ENCODE results near the gene PARP3.
A peak's percentile ranks its signal among the peaks of the same experiment; 100 is the strongest.

The PARP3 gene

DNA sequence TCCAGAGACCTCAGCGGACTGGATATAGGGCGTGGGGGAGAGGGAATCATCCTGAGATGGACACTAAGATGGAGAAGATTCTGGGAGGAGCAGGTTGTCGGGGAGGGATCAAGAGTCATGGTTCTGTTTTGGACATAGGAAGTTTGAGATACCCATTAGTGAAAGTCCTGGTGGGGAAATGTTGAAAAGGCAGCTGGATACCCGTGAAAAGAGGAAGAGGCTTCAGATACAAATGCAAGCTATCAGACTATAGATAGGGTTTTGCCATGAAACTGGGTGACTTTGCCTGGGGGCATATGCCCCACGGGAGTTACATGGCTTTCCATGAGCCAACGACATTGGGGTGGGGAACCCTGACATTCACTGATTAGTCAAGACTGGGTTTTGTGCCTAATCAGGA is 11.9 kb downstream of the PARP3 start:
- Histone ChIP-seq H4K20me1 (peaks cover 0 to 32% (median 18%) of the 10 kb centered on the region in 11 experiments; a peak in 15 of 22 replicates), H3K9ac (no peak overlapping the region), H3K36me3 (peaks cover 0 to 24% (median 19%) of the 10 kb centered on the region in 11 experiments; a peak in 21 of 22 replicates), H3K4me3 (no peak overlapping the region), H3K4me2 (peak overlapping the region in 9 of 11 experiments; percentile 11 to 82 (median 22); a peak in 12 of 22 replicates), H3K9me3 (replicated peaks in 1 of 11) (no peaks in the 10 kb centered on the region), H3K27me3 (peaks cover 31 to 47% (median 43%) of the 10 kb centered on the region in 11 experiments), H3K27ac (no peak overlapping the region), H3K4me1 (peaks cover 20 to 48% (median 39%) of the 10 kb centered on the region in 10 experiments)
- no peak for TF ChIP-seq Cebpa-rat (IDR thresholded peaks at IDR 0.05)

DNA sequence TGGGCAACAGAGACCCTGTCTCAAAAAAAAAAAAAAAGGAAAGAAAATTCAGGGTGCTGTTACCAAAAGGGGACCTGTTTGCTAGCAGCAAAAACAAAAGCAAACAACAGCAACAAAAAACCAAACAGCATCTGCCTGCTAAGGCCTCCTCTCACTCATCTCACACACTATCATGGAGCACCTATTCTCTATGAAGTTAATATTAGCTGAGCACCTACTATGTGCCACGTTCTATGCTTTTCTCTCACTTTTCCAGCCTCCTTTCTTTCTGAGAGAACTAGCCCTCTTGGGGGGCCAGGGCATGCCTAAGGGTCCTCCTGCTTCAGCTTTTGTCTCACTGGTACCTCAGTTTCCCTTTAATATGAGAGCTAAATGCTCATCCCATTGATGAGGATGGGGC is 12.6 kb downstream of the PARP3 start:
- H3K36me3 ChIP-seq = peaks cover 3 to 30% (median 25%) of the 10 kb centered on the region in 11 experiments; a peak in 21 of 22 replicates

DNA sequence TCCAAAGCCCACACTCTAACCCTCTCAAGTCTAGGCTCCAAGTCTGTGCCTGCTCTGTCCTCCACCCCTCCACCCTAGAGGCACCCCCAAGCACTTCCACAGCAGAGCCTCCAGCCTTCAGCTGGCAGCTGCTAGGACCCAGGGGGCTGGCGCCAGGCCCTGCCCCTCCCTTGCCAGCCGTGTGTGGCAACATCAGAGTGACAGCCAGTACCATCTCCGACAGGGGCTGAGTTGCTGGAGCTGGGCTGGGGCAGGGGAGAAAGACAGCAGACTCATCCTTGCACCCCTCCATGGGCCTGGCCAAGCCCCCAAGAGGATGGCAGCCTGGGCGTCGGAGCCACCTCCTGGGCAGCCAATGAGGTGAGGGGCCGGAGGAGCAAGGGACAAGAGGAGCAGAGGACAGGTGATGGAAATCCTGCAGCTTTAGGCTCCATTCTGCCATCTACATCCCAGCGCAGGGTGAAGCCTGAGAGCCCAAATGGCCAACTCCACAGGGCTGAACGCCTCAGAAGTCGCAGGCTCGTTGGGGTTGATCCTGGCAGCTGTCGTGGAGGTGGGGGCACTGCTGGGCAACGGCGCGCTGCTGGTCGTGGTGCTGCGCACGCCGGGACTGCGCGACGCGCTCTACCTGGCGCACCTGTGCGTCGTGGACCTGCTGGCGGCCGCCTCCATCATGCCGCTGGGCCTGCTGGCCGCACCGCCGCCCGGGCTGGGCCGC is 13.2 kb downstream of the PARP3 start, which contains the start of gene GPR62:
TSS of gene GPR62 (plus strand) at position 207 of the 718 bp plus-strand sequence. CDS start at position 479, 272 bp downstream.
- Histone ChIP-seq H3K27ac (no peak within 1 kb of the TSS), H3K9ac (peak within 1 kb of the TSS in 4 of 11 experiments; percentile 7 to 39 (median 18); a peak in 1 of 22 replicates), H3K4me1 (peaks cover 20 to 48% (median 39%) of the 10 kb centered on the region in 10 experiments), H3K27me3 (peaks cover 31 to 47% (median 43%) of the 10 kb centered on the region in 11 experiments), H3K9me3 (replicated peaks in 1 of 11) (no peaks in the 10 kb centered on the region), H3K4me3 (peak within 1 kb of the TSS in 5 of 10 experiments; percentile 10 to 58 (median 34); a peak in 9 of 20 replicates), H3K4me2 (peak within 1 kb of the TSS; percentile 63 to 84 (median 72)), H3K36me3 (peaks cover 8 to 36% (median 31%) of the 10 kb centered on the region in 11 experiments), H4K20me1 (peaks cover 0 to 36% (median 18%) of the 10 kb centered on the region in 11 experiments; a peak in 15 of 22 replicates)
- no peak for TF ChIP-seq Cebpa-rat (IDR thresholded peaks at IDR 0.05)

More for the DNA sequence above, 12.6 kb downstream of the PARP3 start:
- Histone ChIP-seq H4K20me1 (peaks cover 0 to 34% (median 18%) of the 10 kb centered on the region in 11 experiments; a peak in 15 of 22 replicates), H3K27ac (no peak overlapping the region), H3K4me2 (peak overlapping the region; percentile 11 to 84 (median 63); a peak in 15 of 22 replicates), H3K27me3 (peaks cover 31 to 47% (median 43%) of the 10 kb centered on the region in 11 experiments), H3K4me3 (no peak overlapping the region), H3K4me1 (peaks cover 20 to 48% (median 39%) of the 10 kb centered on the region in 10 experiments), H3K9ac (no peak overlapping the region), H3K9me3 (replicated peaks in 1 of 11) (no peaks in the 10 kb centered on the region)
- no peak for TF ChIP-seq Cebpa-rat (IDR thresholded peaks at IDR 0.05)

DNA sequence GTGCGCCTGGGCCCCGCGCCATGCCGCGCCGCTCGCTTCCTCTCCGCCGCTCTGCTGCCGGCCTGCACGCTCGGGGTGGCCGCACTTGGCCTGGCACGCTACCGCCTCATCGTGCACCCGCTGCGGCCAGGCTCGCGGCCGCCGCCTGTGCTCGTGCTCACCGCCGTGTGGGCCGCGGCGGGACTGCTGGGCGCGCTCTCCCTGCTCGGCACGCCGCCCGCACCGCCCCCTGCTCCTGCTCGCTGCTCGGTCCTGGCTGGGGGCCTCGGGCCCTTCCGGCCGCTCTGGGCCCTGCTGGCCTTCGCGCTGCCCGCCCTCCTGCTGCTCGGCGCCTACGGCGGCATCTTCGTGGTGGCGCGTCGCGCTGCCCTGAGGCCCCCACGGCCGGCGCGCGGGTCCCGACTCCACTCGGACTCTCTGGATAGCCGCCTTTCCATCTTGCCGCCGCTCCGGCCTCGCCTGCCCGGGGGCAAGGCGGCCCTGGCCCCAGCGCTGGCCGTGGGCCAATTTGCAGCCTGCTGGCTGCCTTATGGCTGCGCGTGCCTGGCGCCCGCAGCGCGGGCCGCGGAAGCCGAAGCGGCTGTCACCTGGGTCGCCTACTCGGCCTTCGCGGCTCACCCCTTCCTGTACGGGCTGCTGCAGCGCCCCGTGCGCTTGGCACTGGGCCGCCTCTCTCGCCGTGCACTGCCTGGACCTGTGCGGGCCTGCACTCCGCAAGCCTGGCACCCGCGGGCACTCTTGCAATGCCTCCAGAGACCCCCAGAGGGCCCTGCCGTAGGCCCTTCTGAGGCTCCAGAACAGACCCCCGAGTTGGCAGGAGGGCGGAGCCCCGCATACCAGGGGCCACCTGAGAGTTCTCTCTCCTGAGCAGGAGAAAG is 14.0 kb downstream of the PARP3 start:
- Histone ChIP-seq H3K4me2 (peak overlapping the region; percentile 63 to 84 (median 72)), H3K36me3 (peaks cover 8 to 44% (median 38%) of the 10 kb centered on the region in 11 experiments), H3K27me3 (peaks cover 31 to 47% (median 43%) of the 10 kb centered on the region in 11 experiments), H3K9me3 (replicated peaks in 1 of 11) (no peaks in the 10 kb centered on the region), H3K9ac (peak overlapping the region in 5 of 11 experiments; percentile 7 to 39 (median 15); a peak in 3 of 22 replicates), H3K4me3 (peak overlapping the region in 5 of 10 experiments; percentile 10 to 58 (median 34); a peak in 9 of 20 replicates), H4K20me1 (peaks cover 0 to 44% (median 18%) of the 10 kb centered on the region in 11 experiments; a peak in 15 of 22 replicates), H3K27ac (no peak overlapping the region), H3K4me1 (peaks cover 20 to 48% (median 39%) of the 10 kb centered on the region in 10 experiments)
- no peak for TF ChIP-seq Cebpa-rat (IDR thresholded peaks at IDR 0.05)

DNA sequence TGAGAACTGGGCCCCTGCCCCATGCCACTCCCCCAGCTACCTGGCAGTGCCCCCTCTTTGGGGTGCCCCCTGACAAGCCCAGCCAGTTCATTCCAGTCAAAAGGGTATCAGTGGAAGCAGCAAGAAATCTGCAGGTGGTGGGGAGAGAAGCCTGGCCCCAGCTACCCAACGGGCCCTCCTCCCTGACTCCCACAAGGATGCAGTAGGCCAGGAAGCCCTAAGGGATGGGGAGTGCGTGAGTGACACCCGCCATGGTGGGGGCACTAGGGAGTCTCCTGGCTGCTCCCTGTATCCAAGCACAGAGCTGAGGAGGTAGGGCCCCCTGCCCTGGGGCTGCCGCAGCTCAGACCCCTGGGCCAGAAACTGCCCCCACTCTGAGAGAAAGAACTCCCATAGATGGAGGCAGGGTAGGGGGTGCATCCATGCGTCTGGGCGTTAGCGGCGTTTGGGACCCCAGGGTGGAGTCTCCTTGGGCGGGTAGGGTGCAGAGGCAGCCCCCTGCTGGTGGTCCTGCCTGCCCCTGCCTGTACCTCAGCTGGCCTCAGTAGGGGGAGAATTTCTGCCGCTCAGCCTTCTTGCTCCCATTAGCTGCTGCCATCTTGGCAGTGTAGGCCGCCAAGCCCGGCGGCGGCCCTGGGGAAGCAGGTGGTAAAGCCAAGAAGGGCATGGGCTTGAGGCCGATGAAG is 15.5 kb downstream of the PARP3 start:
- H3K4me3 ChIP-seq = no peak overlapping the region
- 0 out of 22 replicates have a peak overlapping the region, but pooled peaks of 1 of the 11 experiments have one; percentile 7 for H3K9ac ChIP-seq
- H3K9me3 ChIP-seq (replicated peaks in 1 of 11) = no peaks in the 10 kb centered on the region
- peaks cover 0 to 59% (median 22%) of the 10 kb centered on the region in 11 experiments; a peak in 15 of 22 replicates for H4K20me1 ChIP-seq
- no peak for TF ChIP-seq Cebpa-rat (IDR thresholded peaks at IDR 0.05)
- no peak overlapping the region for H3K27ac ChIP-seq
- peak overlapping the region; percentile 63 to 84 (median 72); a peak in 19 of 22 replicates for H3K4me2 ChIP-seq
- H3K27me3 ChIP-seq = peaks cover 31 to 47% (median 43%) of the 10 kb centered on the region in 11 experiments
- peaks cover 8 to 47% (median 38%) of the 10 kb centered on the region in 11 experiments for H3K36me3 ChIP-seq
- H3K4me1 ChIP-seq = peaks cover 26 to 63% (median 45%) of the 10 kb centered on the region in 10 experiments

DNA sequence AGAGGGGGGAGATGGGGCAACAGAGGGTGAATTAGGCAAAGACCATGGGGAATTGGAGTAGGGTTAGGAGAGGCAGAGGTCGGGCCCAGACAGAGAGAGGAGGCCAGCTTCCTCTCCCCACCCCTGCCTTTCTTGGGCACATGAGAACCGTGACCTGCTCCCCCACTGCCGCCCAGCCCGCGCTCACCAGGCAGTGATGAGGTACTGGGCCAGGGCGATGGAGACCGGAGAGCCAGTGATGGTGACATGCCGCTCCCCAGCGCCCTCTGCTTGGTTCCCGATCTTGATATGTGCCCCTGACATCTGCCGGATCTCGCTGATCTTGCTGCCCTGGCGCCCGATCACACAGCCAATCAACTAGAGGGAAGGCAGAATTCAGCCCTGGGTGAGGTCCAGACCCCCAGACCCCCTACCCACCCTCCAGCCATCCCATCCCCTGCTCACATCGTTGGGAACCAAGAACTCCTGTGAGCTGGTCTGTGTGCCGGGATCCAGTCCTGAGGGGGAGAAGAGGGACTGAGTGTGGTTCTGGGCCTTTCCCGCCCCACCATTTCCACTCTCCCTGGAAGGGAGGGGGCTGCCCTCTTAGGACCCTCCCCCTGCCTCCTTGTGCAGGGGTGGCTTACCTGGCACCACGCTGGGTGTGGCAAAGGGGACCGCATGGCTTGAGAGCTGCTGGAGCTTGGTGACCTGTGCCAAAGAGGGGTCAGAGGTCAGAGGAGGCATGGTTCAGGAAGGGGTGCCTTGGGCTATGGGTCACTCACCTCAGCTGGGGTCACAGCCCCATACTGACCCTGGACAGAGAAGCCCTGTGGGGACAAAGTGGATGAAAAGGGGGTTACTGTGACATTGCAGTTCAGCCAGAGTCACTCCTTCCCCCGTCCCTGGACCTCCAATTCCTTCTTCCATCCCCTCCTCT is 16.7 kb downstream of the PARP3 start:
- Histone ChIP-seq H3K4me3 (no peak overlapping the region), H3K27me3 (peaks cover 31 to 40% (median 38%) of the 10 kb centered on the region in 11 experiments), H3K27ac (no peak overlapping the region), H3K4me1 (peaks cover 32 to 70% (median 44%) of the 10 kb centered on the region in 10 experiments), H3K9me3 (replicated peaks in 1 of 11) (no peaks in the 10 kb centered on the region), H3K4me2 (no peak overlapping the region), H4K20me1 (peaks cover 0 to 71% (median 26%) of the 10 kb centered on the region in 11 experiments; a peak in 15 of 22 replicates), H3K9ac (no peak overlapping the region), H3K36me3 (peaks cover 8 to 47% (median 38%) of the 10 kb centered on the region in 11 experiments)
- TF ChIP-seq Cebpa-rat (IDR thresholded peaks at IDR 0.05) = no peak

DNA sequence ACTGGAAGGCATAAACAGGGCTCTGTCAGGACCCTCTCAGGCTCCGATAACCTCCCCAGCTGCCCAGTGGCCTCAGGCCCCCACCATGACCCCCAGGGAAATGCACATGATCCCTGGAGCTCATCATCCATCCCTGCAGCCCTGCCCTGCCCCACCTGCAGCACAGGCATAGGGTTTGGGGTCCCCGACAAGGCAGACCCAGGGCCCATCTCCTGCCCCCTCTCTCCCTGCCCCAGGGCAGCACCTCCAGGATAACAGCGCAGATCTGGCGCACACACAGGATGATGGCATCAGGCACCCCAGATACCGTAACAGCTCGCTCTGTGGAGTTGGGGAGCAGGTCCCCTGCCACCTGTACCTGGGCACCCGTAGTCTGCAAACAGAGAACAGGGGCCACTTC is 17.5 kb downstream of the PARP3 start:
- Histone ChIP-seq H3K4me2 (no peak overlapping the region), H3K9me3 (replicated peaks in 1 of 11) (no peaks in the 10 kb centered on the region), H3K27me3 (peaks cover 27 to 33% (median 30%) of the 10 kb centered on the region in 11 experiments), H3K27ac (no peak overlapping the region), H3K4me1 (peaks cover 25 to 70% (median 45%) of the 10 kb centered on the region in 10 experiments), H4K20me1 (peaks cover 0 to 75% (median 26%) of the 10 kb centered on the region in 11 experiments; a peak in 15 of 22 replicates), H3K9ac (no peak overlapping the region), H3K4me3 (no peak overlapping the region), H3K36me3 (peaks cover 8 to 48% (median 38%) of the 10 kb centered on the region in 11 experiments)
- TF ChIP-seq Cebpa-rat (IDR thresholded peaks at IDR 0.05) = no peak
